ENCODE measurements around the gene IER3. TPM values are rescaled to one million over a fixed set of nuclear protein-coding genes. Genes with fewer than 3 reads are reported as not detected.

The IER3 gene
- total and polyA plus RNA-seq, 12 donors: 1.6 to 136 (median 43.1) TPM

DNA sequence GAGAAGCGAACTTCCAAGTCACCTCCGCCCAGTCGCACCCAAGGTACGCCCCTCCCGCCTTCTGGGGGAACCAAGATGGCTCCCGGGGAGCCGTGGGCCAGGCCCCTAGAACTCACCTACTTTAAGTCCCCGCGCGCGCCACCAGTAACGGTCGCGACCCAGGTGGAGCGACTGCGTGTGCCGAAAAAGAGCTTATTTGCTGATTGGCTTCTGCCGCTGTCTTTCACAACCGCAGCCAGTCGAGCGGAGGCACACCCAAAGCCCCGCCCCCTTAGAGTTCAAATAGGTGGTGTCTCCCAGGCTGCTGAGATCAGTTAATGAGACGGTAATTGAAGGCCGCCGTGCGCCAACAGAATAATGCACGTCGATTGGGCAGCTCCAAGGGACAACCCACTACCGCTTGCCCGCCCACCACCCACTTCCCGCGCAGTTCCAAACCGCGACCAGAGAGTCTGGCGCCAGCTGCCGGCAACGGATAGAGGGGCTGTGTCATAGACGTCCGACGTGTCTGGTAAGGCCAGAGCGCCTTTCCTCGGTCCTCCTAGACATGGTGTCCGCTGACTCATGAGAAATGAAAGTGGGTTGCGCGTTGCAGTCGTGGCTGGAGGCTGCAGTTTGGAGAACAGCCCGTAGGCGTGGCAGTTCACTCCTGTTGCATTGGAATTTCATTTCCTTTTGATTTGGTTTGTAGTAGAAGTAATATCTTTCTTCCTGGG lies 27.1 kb downstream of the IER3 start, which contains the start of gene MDC1:
Gene MDC1 (minus strand): TSS at position 153 of the 716 bp plus-strand sequence. CDS start 2,106 bp downstream, outside the sequence.
- intact Hi-C loops (cut with DNase I): no loop called here
- peak; percentile 92 to 99 for TF ChIP-seq POLR2A (IDR thresholded peaks at IDR 0.05)
- TF ChIP-seq, protein P1, sequence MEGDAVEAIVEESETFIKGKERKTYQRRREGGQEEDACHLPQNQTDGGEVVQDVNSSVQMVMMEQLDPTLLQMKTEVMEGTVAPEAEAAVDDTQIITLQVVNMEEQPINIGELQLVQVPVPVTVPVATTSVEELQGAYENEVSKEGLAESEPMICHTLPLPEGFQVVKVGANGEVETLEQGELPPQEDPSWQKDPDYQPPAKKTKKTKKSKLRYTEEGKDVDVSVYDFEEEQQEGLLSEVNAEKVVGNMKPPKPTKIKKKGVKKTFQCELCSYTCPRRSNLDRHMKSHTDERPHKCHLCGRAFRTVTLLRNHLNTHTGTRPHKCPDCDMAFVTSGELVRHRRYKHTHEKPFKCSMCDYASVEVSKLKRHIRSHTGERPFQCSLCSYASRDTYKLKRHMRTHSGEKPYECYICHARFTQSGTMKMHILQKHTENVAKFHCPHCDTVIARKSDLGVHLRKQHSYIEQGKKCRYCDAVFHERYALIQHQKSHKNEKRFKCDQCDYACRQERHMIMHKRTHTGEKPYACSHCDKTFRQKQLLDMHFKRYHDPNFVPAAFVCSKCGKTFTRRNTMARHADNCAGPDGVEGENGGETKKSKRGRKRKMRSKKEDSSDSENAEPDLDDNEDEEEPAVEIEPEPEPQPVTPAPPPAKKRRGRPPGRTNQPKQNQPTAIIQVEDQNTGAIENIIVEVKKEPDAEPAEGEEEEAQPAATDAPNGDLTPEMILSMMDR (IDR thresholded peaks at IDR 0.05): peak; percentile 29 to 71 (median 62)
- WGBS, 4 donors: 0 to 2% (median 0%) methylated on average over 9 to 48 of the region's 48 CpGs

DNA sequence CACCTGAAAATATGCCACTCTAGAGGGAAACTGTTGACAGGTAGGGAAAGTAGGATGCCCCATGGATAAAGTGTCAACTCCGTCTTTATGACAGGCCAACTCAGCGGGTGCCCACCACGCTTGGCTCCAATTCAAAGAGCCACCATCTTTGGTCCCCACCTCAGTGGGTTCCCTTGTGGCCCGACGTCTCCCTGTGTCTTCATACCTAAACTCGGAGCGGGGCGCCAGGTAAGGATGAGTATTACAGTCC lies 27.5 kb downstream of the IER3 start:
- H3K36me3 ChIP-seq (replicated peaks in 1 of 2): peaks cover 0 to 24% of the 10 kb centered on the region in 2 donors
- WGBS, 4 donors: 1 to 6% (median 4%) methylated on average over 2 to 8 of the region's 8 CpGs
- H3K27ac ChIP-seq: peak overlapping the region in 4 of 5 donors; percentile 80 to 91 (median 88)
- no peaks in the 10 kb centered on the region for H3K27me3 ChIP-seq
- no peak for DNase-seq
- H3K9me3 ChIP-seq (replicated peaks in 1 of 3): no peaks in the 10 kb centered on the region
- peak in 1 of 2 donors; percentile 34 for TF ChIP-seq POLR2A (IDR thresholded peaks at IDR 0.05)
- TF ChIP-seq, protein P1 (IDR thresholded peaks at IDR 0.05): no peak
- H3K4me3 ChIP-seq: peak overlapping the region in 2 of 4 donors; percentile 59 to 73
- intact Hi-C loops (cut with DNase I): no loop called here
- peaks cover 9 to 27% of the 10 kb centered on the region in 2 donors for H3K4me1 ChIP-seq (replicated peaks in 1 of 2)

More for the DNA sequence above, 27.1 kb downstream of the IER3 start, which contains the start of gene MDC1:
- peak within 1 kb of the TSS in 2 of 4 donors; percentile 59 to 73 for H3K4me3 ChIP-seq
- DNase-seq: peak; percentile 99 to 100 (median 100)
- peak within 1 kb of the TSS; percentile 73 to 91 (median 90) for H3K27ac ChIP-seq
- H3K36me3 ChIP-seq (replicated peaks in 1 of 2): peaks cover 0 to 19% of the 10 kb centered on the region in 2 donors
- H3K4me1 ChIP-seq (replicated peaks in 1 of 2): peaks cover 14 to 32% of the 10 kb centered on the region in 2 donors
- no peaks in the 10 kb centered on the region for H3K9me3 ChIP-seq (replicated peaks in 1 of 3)
- H3K27me3 ChIP-seq: no peaks in the 10 kb centered on the region

DNA sequence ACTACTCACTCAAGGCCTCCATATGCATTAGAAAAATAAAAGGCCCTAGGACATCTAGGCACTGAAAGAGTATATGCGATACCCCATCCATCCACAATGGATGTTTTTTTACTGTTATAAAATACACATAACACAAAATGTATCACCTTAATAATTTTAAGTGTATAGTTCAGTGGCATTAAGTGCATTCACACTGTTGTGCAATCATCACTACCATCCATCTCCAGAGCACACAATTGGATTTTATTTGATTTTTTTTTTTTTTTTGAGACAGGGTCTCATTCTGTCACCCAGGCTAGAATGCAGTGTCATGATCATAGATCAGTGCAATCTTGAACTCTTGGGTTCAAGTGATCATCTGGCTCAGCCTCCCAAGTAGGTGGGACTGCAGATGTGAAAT lies 30.1 kb downstream of the IER3 start:
- peaks cover 6 to 23% of the 10 kb centered on the region in 2 donors for H3K4me1 ChIP-seq (replicated peaks in 1 of 2)
- no peak for TF ChIP-seq POLR2A (IDR thresholded peaks at IDR 0.05)
- TF ChIP-seq, protein P1 (IDR thresholded peaks at IDR 0.05): no peak
- no peaks in the 10 kb centered on the region for H3K9me3 ChIP-seq (replicated peaks in 1 of 3)
- H3K36me3 ChIP-seq (replicated peaks in 1 of 2): peaks cover 0 to 43% of the 10 kb centered on the region in 2 donors
- H3K4me3 ChIP-seq: no peak overlapping the region
- 95 to 100% (median 98%) methylated on average over 1 of the region's 1 CpG for WGBS, 4 donors
- no peak overlapping the region for H3K27ac ChIP-seq
- DNase-seq: no peak
- no peaks in the 10 kb centered on the region for H3K27me3 ChIP-seq
- intact Hi-C loops (cut with DNase I): no loop called here

DNA sequence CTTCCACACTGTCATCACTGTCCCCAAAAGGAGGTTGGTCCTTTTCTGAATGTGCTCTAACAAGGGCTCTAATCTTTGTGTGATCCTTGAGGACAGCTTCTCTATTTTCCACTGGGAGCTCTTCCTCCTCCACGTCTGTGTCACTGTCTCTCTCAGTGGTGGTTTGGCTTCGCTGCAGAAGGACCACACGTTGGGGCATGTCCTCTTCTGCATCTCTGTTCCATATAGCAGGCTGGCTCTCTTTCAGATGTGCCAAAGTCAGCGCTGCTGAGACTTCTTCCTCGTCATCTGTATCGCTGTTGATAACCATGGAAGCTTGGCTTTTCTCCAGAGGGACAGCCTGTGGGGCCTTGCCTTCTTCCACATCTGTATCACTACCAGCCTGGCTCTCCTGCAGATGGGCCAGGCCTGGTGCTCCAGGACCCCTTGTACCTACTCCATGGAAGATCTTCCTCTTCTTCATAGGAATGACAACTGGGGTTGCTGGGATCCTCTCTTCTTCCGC lies 31.9 kb downstream of the IER3 start:
- no peaks in the 10 kb centered on the region for H3K27me3 ChIP-seq
- intact Hi-C loops (cut with DNase I): no loop called here
- TF ChIP-seq, protein P1 (IDR thresholded peaks at IDR 0.05): no peak
- no peak for TF ChIP-seq POLR2A (IDR thresholded peaks at IDR 0.05)
- no peak overlapping the region for H3K4me3 ChIP-seq
- no peaks in the 10 kb centered on the region for H3K9me3 ChIP-seq (replicated peaks in 1 of 3)
- peaks cover 0 to 9% of the 10 kb centered on the region in 2 donors for H3K4me1 ChIP-seq (replicated peaks in 1 of 2)
- H3K36me3 ChIP-seq (replicated peaks in 1 of 2): peaks cover 0 to 57% of the 10 kb centered on the region in 2 donors
- no peak overlapping the region for H3K27ac ChIP-seq
- no peak for DNase-seq
- WGBS, 4 donors: 90 to 92% (median 91%) methylated on average over 7 of the region's 7 CpGs
